ENCODE data around the gene AKAP3.

The AKAP3 gene

DNA sequence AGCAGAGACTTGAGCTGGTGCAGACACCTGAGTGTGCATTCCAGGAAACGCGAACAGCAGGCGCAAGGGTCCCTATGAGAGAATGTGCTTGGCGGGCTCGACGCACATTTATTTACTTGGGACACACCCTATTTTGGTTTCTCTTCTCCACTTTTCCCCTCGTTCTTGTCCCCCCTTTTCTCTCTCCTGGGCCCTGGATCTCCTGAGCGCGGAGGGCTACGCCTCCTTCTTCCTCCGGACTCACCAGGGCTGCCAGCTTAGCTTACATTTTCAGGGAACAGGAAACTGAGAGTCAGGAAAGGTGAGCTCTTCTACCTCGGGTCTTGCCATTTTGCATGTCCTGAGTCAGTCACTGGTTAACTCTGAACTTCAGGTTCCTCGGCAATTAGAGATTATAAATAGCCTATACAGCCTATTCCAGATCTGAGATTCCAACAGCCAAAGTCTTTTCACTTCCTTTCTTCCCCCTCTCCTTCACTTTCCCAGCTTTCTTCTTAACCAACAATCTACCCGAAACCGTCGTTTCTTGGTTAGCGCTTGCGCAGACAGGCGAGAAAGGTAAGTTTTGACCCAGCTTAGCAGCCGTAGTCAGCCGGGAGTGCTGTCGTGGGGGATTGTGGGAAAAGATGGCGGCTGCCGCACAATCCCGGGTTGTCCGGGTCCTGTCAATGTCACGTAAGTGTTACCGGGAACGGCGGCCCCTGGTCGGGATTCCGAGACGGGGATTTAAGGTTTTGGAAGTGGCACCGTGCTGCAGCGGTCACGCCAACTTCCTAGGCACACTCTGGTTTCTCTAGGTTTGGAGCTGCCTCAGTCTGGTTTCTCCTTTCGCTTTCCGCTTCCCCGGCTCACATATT, at the start of gene AKAP3, which contains the start of gene NDUFA9:
Gene AKAP3, minus strand, starts transcription at position 551 of the 857 bp plus-strand sequence. CDS start 10,855 bp downstream, outside the sequence.
Gene NDUFA9, plus strand, starts transcription at position 614 of the 857 bp plus-strand sequence. Its CDS starts 13 bp downstream, at position 627.
- in situ Hi-C loops (cut with HindIII; ENCODE audit: low sequenced_read_pairs): no loop called here
- peak within 1 kb of the TSS; percentile 73 for H3K4me3 ChIP-seq (ENCODE audit: low read depth, low read length)
- peak; percentile 89 for DNase-seq (ENCODE audit: low read depth, low spot score)
- TF ChIP-seq, protein P1, sequence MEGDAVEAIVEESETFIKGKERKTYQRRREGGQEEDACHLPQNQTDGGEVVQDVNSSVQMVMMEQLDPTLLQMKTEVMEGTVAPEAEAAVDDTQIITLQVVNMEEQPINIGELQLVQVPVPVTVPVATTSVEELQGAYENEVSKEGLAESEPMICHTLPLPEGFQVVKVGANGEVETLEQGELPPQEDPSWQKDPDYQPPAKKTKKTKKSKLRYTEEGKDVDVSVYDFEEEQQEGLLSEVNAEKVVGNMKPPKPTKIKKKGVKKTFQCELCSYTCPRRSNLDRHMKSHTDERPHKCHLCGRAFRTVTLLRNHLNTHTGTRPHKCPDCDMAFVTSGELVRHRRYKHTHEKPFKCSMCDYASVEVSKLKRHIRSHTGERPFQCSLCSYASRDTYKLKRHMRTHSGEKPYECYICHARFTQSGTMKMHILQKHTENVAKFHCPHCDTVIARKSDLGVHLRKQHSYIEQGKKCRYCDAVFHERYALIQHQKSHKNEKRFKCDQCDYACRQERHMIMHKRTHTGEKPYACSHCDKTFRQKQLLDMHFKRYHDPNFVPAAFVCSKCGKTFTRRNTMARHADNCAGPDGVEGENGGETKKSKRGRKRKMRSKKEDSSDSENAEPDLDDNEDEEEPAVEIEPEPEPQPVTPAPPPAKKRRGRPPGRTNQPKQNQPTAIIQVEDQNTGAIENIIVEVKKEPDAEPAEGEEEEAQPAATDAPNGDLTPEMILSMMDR (IDR thresholded peaks at IDR 0.05; ENCODE audit: low read depth, low read length): no peak

DNA sequence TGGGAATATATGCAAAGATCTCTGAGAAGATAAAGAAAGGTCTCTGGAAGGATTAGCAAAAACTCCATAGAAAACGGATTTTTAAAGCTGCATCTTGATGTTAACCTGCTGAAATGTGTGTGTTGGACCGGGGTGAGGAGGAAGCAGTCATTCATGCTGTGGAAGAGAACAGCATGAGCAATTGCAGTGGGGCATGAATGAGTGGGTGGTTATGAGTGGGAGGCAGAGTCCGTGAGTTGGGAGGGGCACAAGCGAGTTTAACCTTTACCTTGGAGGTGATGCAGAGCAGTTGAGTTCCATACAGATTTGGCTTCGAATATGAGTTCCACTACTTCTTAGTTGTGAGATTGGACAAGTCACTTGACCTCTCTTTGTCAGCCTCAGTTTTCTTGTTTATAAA, 41.9 kb upstream of the AKAP3 start:
- in situ Hi-C loops (cut with HindIII; ENCODE audit: low sequenced_read_pairs): no loop called here
- H3K4me3 ChIP-seq (ENCODE audit: low read depth, low read length): no peak overlapping the region
- DNase-seq (ENCODE audit: low read depth, low spot score): no peak
- TF ChIP-seq, protein P1 (IDR thresholded peaks at IDR 0.05; ENCODE audit: low read depth, low read length): no peak

DNA sequence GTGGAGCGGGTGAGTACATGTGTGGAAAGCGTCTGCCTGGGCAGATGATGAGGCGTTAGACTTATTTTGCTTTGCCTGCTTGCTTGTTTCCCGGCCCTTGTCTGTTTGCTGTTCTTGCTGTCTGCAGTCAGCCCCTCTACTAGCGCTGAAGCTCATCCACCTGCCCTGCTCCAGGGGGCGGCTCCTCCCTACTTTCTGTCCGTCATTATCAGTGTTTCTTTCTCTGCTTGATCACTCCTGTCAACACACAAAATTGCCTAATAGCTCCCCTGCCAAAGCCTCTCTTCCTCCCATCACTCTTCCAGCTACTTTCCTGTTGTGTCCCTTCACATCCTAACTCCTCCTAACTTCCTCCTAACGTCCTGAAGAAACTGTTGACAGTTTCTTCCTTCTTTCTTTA, 36.5 kb upstream of the AKAP3 start:
- no peak for DNase-seq (ENCODE audit: low read depth, low spot score)
- H3K4me3 ChIP-seq (ENCODE audit: low read depth, low read length): no peak overlapping the region
- in situ Hi-C loops (cut with HindIII; ENCODE audit: low sequenced_read_pairs): no loop called here
- TF ChIP-seq, protein P1 (IDR thresholded peaks at IDR 0.05; ENCODE audit: low read depth, low read length): no peak

DNA sequence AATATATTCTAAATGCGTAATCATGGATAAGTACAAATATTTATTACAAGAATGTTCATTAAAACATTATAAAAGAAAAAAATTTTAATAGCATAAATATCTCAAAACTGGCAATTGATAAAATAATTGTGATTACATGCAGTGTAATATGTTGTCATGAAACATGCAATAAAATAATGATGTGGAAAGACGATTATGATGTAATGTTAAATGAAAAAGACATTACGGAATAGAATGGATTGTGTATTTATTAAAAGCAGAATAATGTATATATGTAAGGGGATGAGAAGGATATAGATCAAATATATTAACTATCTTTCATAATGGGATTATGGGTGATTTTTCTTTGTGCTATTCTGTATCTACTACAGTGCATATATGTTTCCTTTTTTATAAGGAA, 32.9 kb upstream of the AKAP3 start:
- in situ Hi-C loops (cut with HindIII; ENCODE audit: low sequenced_read_pairs): no loop called here
- H3K4me3 ChIP-seq (ENCODE audit: low read depth, low read length): no peak overlapping the region
- no peak for DNase-seq (ENCODE audit: low read depth, low spot score)
- TF ChIP-seq, protein P1 (IDR thresholded peaks at IDR 0.05; ENCODE audit: low read depth, low read length): no peak

DNA sequence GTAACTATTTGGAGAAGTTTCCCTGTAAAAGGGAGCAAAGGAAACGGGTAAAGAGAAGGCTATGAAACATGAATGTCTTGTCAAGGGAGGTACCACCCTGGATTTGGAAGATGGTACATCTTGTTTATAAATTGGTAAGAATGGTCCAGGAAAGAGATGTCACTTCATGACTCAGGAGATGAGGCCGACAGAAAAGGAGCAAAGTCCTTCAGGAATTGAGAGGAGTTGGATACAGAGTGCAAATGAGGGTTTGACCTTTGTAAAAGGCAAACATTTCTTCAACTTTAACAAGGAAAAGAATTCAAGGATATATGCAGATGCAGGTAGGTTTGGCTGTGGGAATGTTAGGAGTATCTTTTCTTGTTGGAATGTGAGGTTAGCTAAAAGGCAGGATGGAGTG, 30.9 kb upstream of the AKAP3 start:
- TF ChIP-seq, protein P1 (IDR thresholded peaks at IDR 0.05; ENCODE audit: low read depth, low read length): no peak
- H3K4me3 ChIP-seq (ENCODE audit: low read depth, low read length): no peak overlapping the region
- in situ Hi-C loops (cut with HindIII; ENCODE audit: low sequenced_read_pairs): no loop called here
- no peak for DNase-seq (ENCODE audit: low read depth, low spot score)

DNA sequence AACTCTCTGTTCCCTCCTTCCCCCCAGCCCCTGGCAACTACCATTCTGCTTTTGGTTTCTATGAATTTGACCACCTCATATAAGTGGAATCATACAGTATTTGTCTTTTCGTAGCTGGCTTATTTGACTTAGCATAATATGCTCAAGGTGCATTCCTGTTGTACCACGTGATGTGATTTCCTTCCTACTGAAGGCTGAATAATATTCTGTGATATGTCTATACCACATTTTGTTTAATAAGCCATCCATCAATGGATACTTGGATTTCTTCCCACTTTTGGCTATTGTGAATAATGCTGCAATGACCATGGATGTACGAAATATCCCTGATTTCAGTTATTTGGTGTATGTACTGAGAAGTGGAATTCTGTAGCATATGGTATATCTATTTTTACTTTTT, 16.4 kb upstream of the AKAP3 start:
- DNase-seq (ENCODE audit: low read depth, low spot score): no peak

More for the DNA sequence above, 16.4 kb upstream of the AKAP3 start:
- H3K4me3 ChIP-seq (ENCODE audit: low read depth, low read length): no peak overlapping the region
- TF ChIP-seq, protein P1 (IDR thresholded peaks at IDR 0.05; ENCODE audit: low read depth, low read length): no peak
- in situ Hi-C loops (cut with HindIII; ENCODE audit: low sequenced_read_pairs): no loop called here

Data from astrocyte of the spinal cord (primary cell).